HEK293 (cell line): ENCODE measurements around the gene TMEFF1.

Experiments used
- GFI1B ChIP-seq: fragments of 450-650 bp; formaldehyde crosslinking; IDR thresholded peaks from 2 replicates; pipeline ENCODE4 v1.5.1; 2016; ENCODE audit warnings: missing biosample characterization, missing genetic modification characterization
- ZNF174 ChIP-seq: fragments of 450-650 bp; formaldehyde crosslinking; IDR thresholded peaks from 2 replicates; pipeline ENCODE4 v1.5.0; 2017; ENCODE audit warnings: missing biosample characterization, mild to moderate bottlenecking, missing genetic modification characterization

DNA sequence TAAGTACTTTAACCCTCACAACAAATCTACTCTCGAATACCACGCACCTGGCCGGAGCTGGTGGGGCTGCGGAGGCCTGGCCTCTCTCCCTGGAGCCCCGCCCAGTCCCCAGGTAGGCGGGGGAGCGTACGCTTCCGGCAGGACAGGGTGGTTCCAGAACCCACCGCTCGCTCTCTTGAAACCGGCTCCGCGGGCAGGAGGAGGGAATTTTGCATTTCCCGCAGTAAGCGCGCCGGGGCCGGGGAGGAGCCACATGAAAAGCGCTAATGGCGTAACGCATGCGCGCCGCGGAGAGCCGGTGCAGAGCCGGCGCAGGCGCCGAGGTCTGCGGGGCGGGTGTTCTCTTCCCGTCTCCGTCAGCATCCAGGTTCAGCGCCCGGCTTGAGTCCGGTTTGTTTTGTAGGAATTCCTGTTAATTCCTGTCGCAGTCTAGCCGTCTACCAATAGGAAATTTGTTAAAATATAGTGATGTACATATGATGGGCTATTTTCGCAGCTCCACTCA, 125.7 kb downstream of the TMEFF1 start:
- TF ChIP-seq ZNF174 (tag by site-specific recombination) (no peak), GFI1B (no peak)
